NCI-H1105 (cell line): ENCODE results near the gene ATP8A2.

ENCODE experiments used
- DNase-seq: peaks from one replicate; lab custom pipeline; 2025; lab: John Stamatoyannopoulos, UW

ATP8A2 gene

GRCh38 chr13:25731536-25731935 lies 359.8 kb downstream of the ATP8A2 start:
- no peak for DNase-seq

GRCh38 chr13:25732111-25732865 lies 360.5 kb downstream of the ATP8A2 start:
- DNase-seq: no peak

GRCh38 chr13:25733001-25733491 lies 361.3 kb downstream of the ATP8A2 start:
- no peak for DNase-seq

- DNase-seq: no peak
Observed at GRCh38 chr13:25733696-25734435, 362.1 kb downstream of the ATP8A2 start.

GRCh38 chr13:25738342-25739196 lies 366.8 kb downstream of the ATP8A2 start:
- peak; percentile 63 for DNase-seq

GRCh38 chr13:25739376-25739775 lies 367.6 kb downstream of the ATP8A2 start:
- DNase-seq: no peak

- DNase-seq: no peak
Observed at GRCh38 chr13:25741796-25742195, 370.0 kb downstream of the ATP8A2 start.

GRCh38 chr13:25742220-25742619 lies 370.4 kb downstream of the ATP8A2 start:
- DNase-seq: no peak

GRCh38 chr13:25743421-25743820 lies 371.6 kb downstream of the ATP8A2 start:
- DNase-seq: no peak

GRCh38 chr13:25744178-25744577 lies 372.4 kb downstream of the ATP8A2 start:
- DNase-seq: no peak

- no peak for DNase-seq
Observed at GRCh38 chr13:25746131-25746530, 374.4 kb downstream of the ATP8A2 start.

GRCh38 chr13:25752957-25753551 lies 381.3 kb downstream of the ATP8A2 start:
- no peak for DNase-seq

GRCh38 chr13:25753976-25754375 lies 382.2 kb downstream of the ATP8A2 start:
- DNase-seq: no peak

- DNase-seq: no peak
Observed at GRCh38 chr13:25756251-25756650, 384.5 kb downstream of the ATP8A2 start.

GRCh38 chr13:25756912-25757311 lies 385.1 kb downstream of the ATP8A2 start:
- no peak for DNase-seq

GRCh38 chr13:25761041-25761440 lies 389.3 kb downstream of the ATP8A2 start:
- DNase-seq: no peak

GRCh38 chr13:25762281-25762680 lies 390.5 kb downstream of the ATP8A2 start:
- no peak for DNase-seq

GRCh38 chr13:25762795-25763377 lies 391.1 kb downstream of the ATP8A2 start:
- no peak for DNase-seq

- no peak for DNase-seq
Observed at GRCh38 chr13:25764378-25764777, 392.6 kb downstream of the ATP8A2 start.

- DNase-seq: no peak
Observed at GRCh38 chr13:25765266-25765665, 393.5 kb downstream of the ATP8A2 start.

GRCh38 chr13:25766576-25766975 lies 394.8 kb downstream of the ATP8A2 start:
- DNase-seq: no peak

- no peak for DNase-seq
Observed at GRCh38 chr13:25766991-25767390, 395.2 kb downstream of the ATP8A2 start.
